ENCODE results near the gene TUBB1.
"Not testable (repeated sequence)": the region's sequence is repeated elsewhere in the genome, so short reads cannot be mapped to it uniquely, and the experiment has no call there.

TUBB1 gene

DNA sequence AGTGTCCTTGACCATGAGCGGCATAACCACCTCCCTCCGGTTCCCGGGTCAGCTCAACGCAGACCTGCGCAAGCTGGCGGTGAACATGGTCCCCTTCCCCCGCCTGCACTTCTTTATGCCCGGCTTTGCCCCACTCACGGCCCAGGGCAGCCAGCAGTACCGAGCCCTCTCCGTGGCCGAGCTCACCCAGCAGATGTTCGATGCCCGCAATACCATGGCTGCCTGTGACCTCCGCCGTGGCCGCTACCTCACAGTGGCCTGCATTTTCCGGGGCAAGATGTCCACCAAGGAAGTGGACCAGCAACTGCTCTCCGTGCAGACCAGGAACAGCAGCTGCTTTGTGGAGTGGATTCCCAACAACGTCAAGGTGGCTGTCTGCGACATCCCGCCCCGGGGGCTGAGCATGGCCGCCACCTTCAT lies 4.9 kb downstream of the TUBB1 start:
- DNase-seq = no peak

- DNase-seq = no peak
Observed at GRCh38 chr20:59025086-59025485, 5.9 kb downstream of the TUBB1 start.

DNA sequence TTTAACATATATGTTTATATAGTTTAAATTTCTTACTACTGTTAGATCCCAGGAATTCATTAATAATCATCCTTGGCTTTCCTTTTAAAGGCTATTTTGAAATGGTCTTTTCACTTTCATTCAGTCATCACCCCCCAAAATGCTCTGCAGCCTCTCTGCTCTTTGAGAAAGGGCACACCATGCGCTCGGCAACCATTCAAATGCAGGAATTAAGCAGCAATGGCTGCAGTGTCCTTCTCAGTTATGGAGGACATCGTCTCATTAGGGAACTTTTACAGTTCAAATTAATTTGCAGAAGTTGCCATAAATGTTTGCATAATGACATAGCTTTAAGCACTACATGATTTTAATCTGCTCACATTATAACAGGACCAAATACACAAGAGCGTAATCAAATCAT lies 6.3 kb downstream of the TUBB1 start:
- DNase-seq = no peak

DNA sequence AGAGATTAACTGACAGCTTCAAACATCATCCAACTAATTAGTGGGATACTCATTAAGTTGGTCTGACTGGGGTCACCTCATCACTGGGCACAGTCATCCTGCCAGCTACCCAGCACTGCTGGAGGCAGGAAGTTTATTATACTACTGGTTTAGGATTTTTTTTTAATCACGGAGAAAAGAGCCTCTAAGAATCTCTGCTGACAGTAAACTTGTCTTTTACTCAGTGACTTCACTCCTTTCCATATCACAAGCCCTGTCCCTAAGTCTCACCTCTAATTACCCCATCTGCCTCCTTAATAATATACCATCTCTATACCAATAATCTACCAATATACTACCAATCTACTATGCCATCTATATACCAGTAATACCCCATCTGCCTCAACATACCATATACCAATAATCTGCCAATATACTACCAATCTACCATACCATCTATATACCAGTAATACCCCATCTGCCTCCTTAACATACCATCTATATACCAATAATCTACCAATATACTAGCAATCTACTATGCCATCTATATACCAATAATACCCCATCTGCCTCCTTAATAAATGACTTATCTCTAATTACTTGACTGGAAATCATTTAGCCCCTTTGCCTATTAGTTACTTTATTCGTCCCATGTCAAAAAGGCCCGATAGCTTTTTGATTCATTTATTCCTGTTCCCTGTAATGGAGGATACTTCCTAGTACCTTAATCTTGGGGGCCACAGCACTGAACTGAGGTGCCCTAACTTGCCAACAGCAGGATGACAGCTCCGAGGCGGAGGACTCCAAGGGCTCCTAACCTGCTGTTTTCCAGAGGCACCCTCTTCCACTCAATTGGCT lies 7.9 kb downstream of the TUBB1 start:
- no peak for DNase-seq

DNA sequence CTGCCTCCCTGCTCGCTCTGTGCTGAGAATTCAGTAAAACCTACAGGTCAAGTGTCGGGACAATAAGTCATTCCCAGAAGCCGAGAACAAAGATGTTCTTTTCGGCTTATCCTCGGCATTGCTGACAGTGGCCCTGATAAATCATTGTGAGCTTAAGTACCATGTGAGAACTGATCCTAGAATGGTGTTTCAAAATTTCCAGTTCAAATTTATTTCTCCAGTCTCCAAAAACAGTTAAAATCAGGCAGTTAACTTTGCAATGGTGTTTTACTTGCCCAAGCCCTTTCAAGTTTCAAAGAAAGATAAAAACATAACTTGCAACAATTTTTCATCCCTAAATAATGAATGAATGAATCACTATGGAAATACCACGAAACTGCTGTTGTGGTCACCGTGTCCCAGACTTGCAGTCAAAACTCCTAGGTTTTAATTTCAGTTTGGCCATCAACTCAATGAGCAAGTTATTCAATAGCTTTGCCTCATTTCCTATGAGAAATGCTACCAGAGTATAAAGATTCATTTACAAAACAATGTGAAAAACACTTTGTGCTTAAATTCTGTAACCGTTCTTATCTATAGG lies 8.6 kb downstream of the TUBB1 start:
- DNase-seq = no peak

DNA sequence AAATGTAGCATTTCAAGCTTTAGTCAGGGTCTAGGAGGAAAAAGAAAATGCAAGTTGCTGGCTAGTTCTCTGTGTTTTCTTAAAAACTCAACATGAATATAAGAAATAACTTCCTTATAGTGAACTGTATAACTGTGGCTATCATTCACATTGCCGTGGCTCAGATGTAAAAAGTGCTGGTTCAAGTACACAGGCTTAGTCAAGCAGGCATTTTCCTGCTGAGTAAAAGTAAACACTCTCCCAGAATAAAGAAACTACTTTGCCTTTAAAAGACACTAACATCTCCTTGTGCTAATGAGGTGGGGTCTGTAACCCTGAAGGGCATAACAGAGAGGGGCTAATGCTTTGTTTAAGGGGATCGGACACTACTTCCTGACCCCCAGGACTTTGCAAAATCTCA lies 9.6 kb downstream of the TUBB1 start:
- no peak for DNase-seq

DNA sequence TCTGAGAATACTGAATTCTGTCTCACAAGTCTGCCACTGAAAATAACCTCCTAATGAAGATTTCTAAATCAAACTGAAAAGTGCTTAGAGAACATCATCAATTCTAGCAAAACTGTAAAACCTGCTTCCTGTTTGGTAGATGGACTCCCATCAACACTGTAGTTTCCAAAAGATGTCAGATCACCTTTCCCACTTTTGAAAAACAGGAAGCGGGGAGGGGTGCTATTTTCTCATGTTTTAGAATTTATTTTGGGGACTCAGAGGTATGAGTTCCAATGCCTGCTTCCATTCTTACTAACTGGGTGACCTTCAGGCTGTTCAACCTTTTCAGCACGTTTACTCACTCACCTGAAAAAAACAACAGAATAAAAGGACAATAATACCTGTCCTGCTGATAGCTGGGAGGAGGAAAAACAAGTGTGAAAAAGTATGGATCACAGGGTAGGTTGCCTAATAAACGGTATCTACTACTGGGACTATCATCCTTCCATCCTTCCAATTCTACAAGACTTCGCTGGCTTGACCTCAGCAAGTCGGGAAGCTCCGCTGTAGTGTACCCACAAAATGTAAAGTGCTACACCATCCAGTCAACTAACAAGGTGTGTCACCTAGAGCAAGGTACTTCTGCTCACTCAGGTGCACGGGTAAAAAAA lies 11.8 kb downstream of the TUBB1 start:
- no peak for DNase-seq

DNA sequence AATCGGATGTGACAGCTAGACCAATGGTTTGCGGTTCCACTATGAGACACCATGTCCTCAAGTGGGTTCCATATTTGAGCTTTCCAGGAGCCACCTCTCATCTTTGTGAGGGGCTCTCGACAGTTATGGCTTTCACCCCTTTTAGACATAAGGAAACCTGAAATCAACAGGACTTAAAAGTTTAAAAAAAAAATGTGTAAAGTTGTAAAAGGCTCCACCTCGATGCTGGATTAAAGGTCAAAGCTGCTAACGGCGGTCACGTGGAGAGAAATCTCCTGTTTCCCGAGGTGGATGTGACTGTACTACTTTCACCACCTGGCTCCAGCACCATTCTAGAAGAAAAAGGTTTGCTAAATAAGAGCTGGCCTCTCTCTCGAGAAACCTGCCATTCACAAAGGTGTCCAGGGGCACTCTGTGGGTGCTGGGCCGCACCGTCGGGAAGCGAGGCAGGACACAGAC lies 12.4 kb downstream of the TUBB1 start:
- DNase-seq = no peak

- peak; percentile 86 to 97 (median 90) for DNase-seq
Observed at GRCh38 chr20:59032023-59032712, 12.9 kb downstream of the TUBB1 start, which contains the start of gene ATP5F1E. TSS of gene ATP5F1E (minus strand) at chr20:59032335. CDS start at chr20:59032251, 84 bp downstream.

DNA sequence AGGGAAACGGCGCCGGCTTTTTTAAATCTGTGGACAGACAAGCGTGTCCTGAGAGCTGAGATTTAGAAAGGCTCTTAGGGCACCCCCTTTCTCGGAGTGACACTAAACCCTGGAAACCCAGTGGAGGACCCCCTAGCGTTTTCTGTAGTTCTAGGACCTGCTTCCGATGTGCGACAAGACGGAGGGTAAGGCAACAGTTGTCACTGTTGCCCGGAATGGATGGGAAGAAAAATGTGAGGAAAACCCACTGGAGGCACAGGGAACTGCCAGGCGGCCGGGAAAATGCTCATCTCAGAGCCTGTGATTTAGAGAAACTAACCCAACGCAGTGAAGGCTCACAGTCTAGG lies 13.5 kb downstream of the TUBB1 start:
- DNase-seq = no peak

DNA sequence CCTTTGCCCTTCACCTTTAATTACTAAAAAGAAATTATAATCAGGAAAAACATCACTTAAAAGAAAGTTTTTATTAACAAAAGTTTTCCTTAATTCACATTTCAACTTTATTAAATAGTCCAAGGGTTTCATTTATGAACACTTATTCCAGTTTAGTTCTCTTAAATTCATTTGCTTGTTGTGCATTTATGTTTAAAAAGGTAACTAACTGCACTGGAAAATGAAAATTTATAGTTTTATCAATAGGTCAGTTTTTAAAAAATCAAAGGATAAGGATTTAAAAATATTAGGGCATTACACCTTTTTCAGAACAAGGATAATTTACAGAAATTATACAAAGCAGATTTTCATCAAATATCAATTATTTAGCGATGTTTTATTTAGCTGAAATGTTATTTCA lies 13.9 kb downstream of the TUBB1 start:
- no peak for DNase-seq

DNA sequence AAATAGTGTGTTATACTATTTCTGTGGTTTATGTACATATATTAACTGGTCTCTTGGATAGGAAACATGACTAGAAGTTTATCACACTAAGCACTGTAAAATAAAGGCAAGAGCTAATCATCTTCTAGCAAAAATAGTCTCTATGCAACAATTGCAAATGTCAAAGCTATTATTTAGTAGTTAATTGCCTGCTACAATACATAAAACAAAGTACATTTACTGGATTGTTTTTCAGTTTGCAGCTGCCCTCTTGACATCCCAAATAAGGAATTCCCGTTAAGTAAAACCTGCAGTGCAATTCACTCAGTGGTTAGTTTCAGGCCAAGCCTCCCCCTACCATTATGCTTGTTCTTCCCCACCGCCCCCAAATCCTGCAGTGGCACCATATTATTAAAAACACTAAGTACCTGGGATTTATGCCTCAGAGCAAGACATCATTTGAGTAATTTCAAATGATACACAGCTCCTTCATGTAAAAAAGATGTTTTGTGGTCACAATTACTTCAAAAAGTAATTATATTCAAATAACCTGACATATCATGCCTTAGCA lies 14.5 kb downstream of the TUBB1 start:
- DNase-seq = no peak

DNA sequence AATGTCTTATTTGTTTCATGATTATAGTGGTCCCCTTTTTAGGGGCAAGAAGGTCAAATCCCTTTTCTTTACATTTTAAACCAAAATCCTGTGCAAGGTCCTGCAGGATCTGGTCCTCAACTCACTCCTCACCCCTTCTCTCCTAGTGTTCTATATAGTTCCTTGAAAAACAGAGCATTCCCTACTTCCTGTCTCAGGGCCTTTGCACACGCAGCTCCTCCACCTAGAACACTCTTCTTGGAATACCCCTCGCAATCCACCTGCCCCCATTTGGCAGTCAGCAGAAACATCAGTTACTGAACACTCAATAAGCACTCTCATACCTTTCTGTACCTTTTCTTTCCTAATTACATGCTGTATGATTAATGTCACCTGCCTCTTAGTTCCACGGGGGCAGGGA lies 16.2 kb downstream of the TUBB1 start:
- DNase-seq = no peak

GRCh38 chr20:59037386-59037785 lies 18.2 kb downstream of the TUBB1 start:
- no peak for DNase-seq

- no peak for DNase-seq
Observed at GRCh38 chr20:59039233-59039632, 20.0 kb downstream of the TUBB1 start.

GRCh38 chr20:59040667-59041066 lies 21.4 kb downstream of the TUBB1 start:
- DNase-seq = no peak

GRCh38 chr20:59041487-59041886 lies 22.3 kb downstream of the TUBB1 start:
- DNase-seq = not testable (repeated sequence)

- peak in 1 of 4 experiments; percentile 44 for DNase-seq
Observed at GRCh38 chr20:59042151-59042795, 23.0 kb downstream of the TUBB1 start, which contains the start of gene PRELID3B. TSS of gene PRELID3B (minus strand) at chr20:59042786. CDS start at chr20:59042730, 56 bp downstream.

DNA sequence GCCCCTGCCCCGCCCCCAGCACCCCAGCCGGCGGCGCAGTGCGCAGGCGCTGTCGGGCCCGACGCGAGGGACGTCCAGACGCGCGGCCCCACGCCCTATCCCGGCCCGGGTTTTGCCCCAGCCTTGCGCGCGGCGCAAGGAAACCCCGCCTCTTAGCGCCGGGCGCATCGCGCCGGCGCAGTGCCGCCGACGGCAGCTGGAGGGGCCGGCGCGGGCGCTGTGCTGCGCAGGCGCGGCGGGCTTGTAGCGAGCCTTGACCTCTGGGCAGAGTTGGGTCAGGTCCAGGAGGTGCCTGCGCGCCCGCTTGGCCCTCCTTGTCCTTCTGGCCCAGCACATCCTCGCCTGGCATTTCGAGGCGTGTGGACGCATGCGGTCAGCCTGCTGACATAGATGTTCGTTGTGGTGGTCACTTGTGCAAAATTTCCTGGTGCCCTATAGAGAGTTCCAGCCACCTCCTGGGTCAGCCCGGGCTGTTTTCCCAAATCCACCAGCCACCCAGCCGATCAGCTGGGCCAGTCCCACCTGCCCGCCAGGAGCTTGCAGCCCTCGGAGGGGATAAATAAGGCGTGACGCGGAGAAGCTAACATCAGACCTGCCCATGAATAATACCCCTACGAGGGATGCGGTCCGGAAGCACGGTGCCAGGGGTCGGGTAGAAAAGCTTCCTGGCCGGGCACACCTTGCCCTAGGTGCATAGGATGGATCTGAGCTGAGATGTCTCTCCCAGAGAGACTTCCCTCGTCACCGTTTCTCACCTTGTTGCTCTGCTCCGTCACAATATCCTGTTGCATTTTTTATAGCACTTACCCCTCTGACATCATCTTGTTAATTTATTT lies 23.8 kb downstream of the TUBB1 start:
- peak; percentile 83 to 93 (median 86) for DNase-seq

DNA sequence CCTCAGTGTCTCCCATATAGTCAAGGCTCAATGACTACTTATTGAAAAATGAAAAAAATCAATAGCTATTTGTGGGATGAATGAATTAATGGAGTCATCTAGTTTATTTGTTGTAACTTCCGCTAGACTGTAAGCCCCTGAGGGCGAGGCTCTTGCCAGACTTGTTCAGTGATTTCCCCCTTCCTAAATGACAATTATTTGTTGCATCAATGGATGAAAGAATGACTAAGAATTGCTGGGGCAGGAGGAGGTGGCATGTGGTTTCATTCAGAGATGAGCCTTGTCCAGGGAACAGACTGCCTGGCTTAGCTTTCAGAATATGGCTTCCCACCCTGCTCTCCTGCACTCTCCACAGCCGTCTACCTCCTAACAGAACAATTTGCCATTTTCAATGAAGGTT lies 24.5 kb downstream of the TUBB1 start:
- DNase-seq = no peak

GRCh38 chr20:59044295-59044694 lies 25.1 kb downstream of the TUBB1 start:
- DNase-seq = no peak

Data from activated naive CD4-positive, alpha-beta T cell (primary cell).